Parathyroid adenoma (tissue), 2 donors: ENCODE measurements around the gene PCSK2.

ENCODE experiments used
- H2AFZ ChIP-seq: fragments of 300-600 bp; sonication (generic); one replicate; pipeline ENCODE4 v1.7.0; 2017; ENCODE audit warnings: antibody characterized with exemption, mild to moderate bottlenecking
- H3K27ac ChIP-seq: fragments of 300-600 bp; sonication (generic); one replicate; pipeline ENCODE4 v1.7.0; 2017
- H3K27me3 ChIP-seq: fragments of 300-600 bp; sonication (generic); one replicate; pipeline ENCODE4 v1.7.0; 2017; ENCODE audit warnings: low read length; ENCODE audit not compliant: control insufficient read depth, insufficient read depth
- H3K36me3 ChIP-seq: fragments of 300-600 bp; sonication (generic); one replicate; pipeline ENCODE4 v1.7.0; 2017; ENCODE audit warnings: low read length; ENCODE audit not compliant: control insufficient read depth, insufficient read depth
- H3K4me1 ChIP-seq: fragments of 300-600 bp; sonication (generic); one replicate; pipeline ENCODE4 v1.7.0; 2017; ENCODE audit warnings: control low read depth
- H3K4me2 ChIP-seq: fragments of 300-600 bp; sonication (generic); one replicate; pipeline ENCODE4 v1.7.0; 2017; ENCODE audit warnings: low read length
- H3K4me3 ChIP-seq: fragments of 300-600 bp; sonication (generic); one replicate; pipeline ENCODE4 v1.7.0; 2017; ENCODE audit warnings: low read depth, low read length
- H3K79me2 ChIP-seq: fragments of 300-600 bp; sonication (generic); one replicate; pipeline ENCODE4 v1.7.0; 2017; ENCODE audit warnings: control low read depth
- H3K9ac ChIP-seq: fragments of 300-600 bp; sonication (generic); one replicate; pipeline ENCODE4 v1.7.0; 2017; ENCODE audit warnings: mild to moderate bottlenecking
- H3K9me3 ChIP-seq: fragments of 300-600 bp; sonication (generic); one replicate; pipeline ENCODE4 v1.7.0; 2017; ENCODE audit warnings: low read length; ENCODE audit not compliant: control insufficient read depth
- CTCF ChIP-seq: fragments of 300-600 bp; sonication (generic); IDR thresholded peaks from one replicate; pipeline ENCODE4 v1.7.0; 2017; ENCODE audit warnings: antibody characterized with exemption, mild to moderate bottlenecking
- donor health status: primary hyperparathyroidism.

Gene PCSK2

GRCh38 chr20:17381724-17382123 is 154.9 kb downstream of the PCSK2 start:
- H3K4me2 ChIP-seq = no peak overlapping the region
- no peak overlapping the region for H3K4me3 ChIP-seq
- TF ChIP-seq CTCF = no peak
- no peaks in the 10 kb centered on the region for H3K27me3 ChIP-seq
- H3K27ac ChIP-seq = no peak overlapping the region
- no peaks in the 10 kb centered on the region for H3K79me2 ChIP-seq
- no peaks in the 10 kb centered on the region for H3K36me3 ChIP-seq
- no peaks in the 10 kb centered on the region for H3K4me1 ChIP-seq
- H2AFZ ChIP-seq = no peak overlapping the region
- H3K9me3 ChIP-seq = no peaks in the 10 kb centered on the region
- H3K9ac ChIP-seq = no peak overlapping the region

GRCh38 chr20:17385798-17386197 is 159.0 kb downstream of the PCSK2 start:
- Histone ChIP-seq H3K27me3 (no peaks in the 10 kb centered on the region), H3K4me2 (no peak overlapping the region), H3K36me3 (no peaks in the 10 kb centered on the region), H3K27ac (no peak overlapping the region), H3K9ac (no peak overlapping the region), H3K4me1 (no peaks in the 10 kb centered on the region), H3K9me3 (no peaks in the 10 kb centered on the region), H3K79me2 (no peaks in the 10 kb centered on the region), H2AFZ (no peak overlapping the region), H3K4me3 (no peak overlapping the region)
- TF ChIP-seq CTCF = no peak

- Histone ChIP-seq H3K4me2 (no peak overlapping the region), H3K27me3 (no peaks in the 10 kb centered on the region), H2AFZ (no peak overlapping the region), H3K79me2 (no peaks in the 10 kb centered on the region), H3K4me1 (peaks cover 4% of the 10 kb centered on the region), H3K4me3 (no peak overlapping the region), H3K27ac (no peak overlapping the region), H3K9ac (no peak overlapping the region), H3K9me3 (no peaks in the 10 kb centered on the region), H3K36me3 (no peaks in the 10 kb centered on the region)
- TF ChIP-seq CTCF = no peak
Measured at GRCh38 chr20:17390655-17391054, 163.8 kb downstream of the PCSK2 start.

- Histone ChIP-seq H3K27ac (no peak overlapping the region), H3K36me3 (no peaks in the 10 kb centered on the region), H3K79me2 (no peaks in the 10 kb centered on the region), H3K27me3 (no peaks in the 10 kb centered on the region), H3K9ac (no peak overlapping the region), H3K4me2 (no peak overlapping the region), H3K9me3 (no peaks in the 10 kb centered on the region), H3K4me3 (no peak overlapping the region), H2AFZ (no peak overlapping the region), H3K4me1 (peaks cover 4% of the 10 kb centered on the region)
- no peak for TF ChIP-seq CTCF
Measured at GRCh38 chr20:17391127-17391771, 164.4 kb downstream of the PCSK2 start.

GRCh38 chr20:17394411-17394810 is 167.6 kb downstream of the PCSK2 start:
- H3K79me2 ChIP-seq = no peaks in the 10 kb centered on the region
- H3K27me3 ChIP-seq = no peaks in the 10 kb centered on the region
- no peak overlapping the region for H3K4me3 ChIP-seq
- no peak overlapping the region for H2AFZ ChIP-seq
- H3K9me3 ChIP-seq = no peaks in the 10 kb centered on the region
- peaks cover 4% of the 10 kb centered on the region for H3K4me1 ChIP-seq
- no peak overlapping the region for H3K9ac ChIP-seq
- no peak overlapping the region for H3K4me2 ChIP-seq
- no peak for TF ChIP-seq CTCF
- H3K36me3 ChIP-seq = no peaks in the 10 kb centered on the region
- H3K27ac ChIP-seq = no peak overlapping the region
